Measurements from ENCODE around the gene LRRC61. TPM values are rescaled to one million over a fixed set of nuclear protein-coding genes. Genes with fewer than 3 reads are reported as not detected.
A peak's percentile ranks its signal among the peaks of the same experiment; 100 is the strongest.

The LRRC61 gene
- total and polyA plus RNA-seq, 2 of the 13 experiments (the other 11 are each of a cell fraction or from before 2014, with no cell fraction given) = 33.0 to 34.8 TPM

- TF ChIP-seq EED (CRISPR knock-in tag; IDR thresholded peaks at IDR 0.05) = peak; percentile 79
- peak; percentile 58; the same call in 1 of the 2 replicates for TF ChIP-seq SAFB2 (CRISPR knock-in tag; IDR thresholded peaks at IDR 0.05; ENCODE audit: borderline replicate concordance, low read depth)
- peak; percentile 53 for TF ChIP-seq ZNF616 (CRISPR knock-in tag; IDR thresholded peaks at IDR 0.05; ENCODE audit: low read depth)
- no peak for TF ChIP-seq THYN1 (CRISPR knock-in tag; IDR thresholded peaks at IDR 0.05; ENCODE audit: borderline replicate concordance, low read depth)
- TF ChIP-seq ZNF138 (CRISPR knock-in tag; IDR thresholded peaks at IDR 0.05; ENCODE audit: low read depth) = peak; percentile 69; the same call in 1 of the 2 replicates
- TF ChIP-seq BRCA1 (CRISPR knock-in tag; IDR thresholded peaks at IDR 0.05) = peak; percentile 39; the same call in 1 of the 2 replicates
- TF ChIP-seq ZFP36L2 (CRISPR knock-in tag; IDR thresholded peaks at IDR 0.05) = no peak; the same call in 1 of the 2 replicates
- peak; percentile 31 for TF ChIP-seq CEBPG (CRISPR knock-in tag; IDR thresholded peaks at IDR 0.05)
- peak; percentile 62 for TF ChIP-seq TFDP1 (CRISPR knock-in tag; IDR thresholded peaks at IDR 0.05; ENCODE audit: borderline replicate concordance)
- TF ChIP-seq ETV5 (CRISPR knock-in tag; IDR thresholded peaks at IDR 0.05; ENCODE audit: borderline replicate concordance) = peak; percentile 100
- TF ChIP-seq CREBL2 (CRISPR knock-in tag; IDR thresholded peaks at IDR 0.05; ENCODE audit: borderline replicate concordance) = peak; percentile 75; the same call in 1 of the 2 replicates
- TF ChIP-seq ZNF101 (CRISPR knock-in tag; IDR thresholded peaks at IDR 0.05; ENCODE audit: borderline replicate concordance, low read depth) = no peak
- TF ChIP-seq ZNF674 (CRISPR knock-in tag; IDR thresholded peaks at IDR 0.05; ENCODE audit: low read depth) = 0 out of 2 replicates have a peak, but pooled peaks have one; percentile 43
- TF ChIP-seq PRDM4 (CRISPR knock-in tag; IDR thresholded peaks at IDR 0.05; ENCODE audit: borderline replicate concordance) = no peak; the same call in 1 of the 2 replicates
- no peak; the same call in 1 of the 2 replicates for TF ChIP-seq RFXANK (CRISPR knock-in tag; IDR thresholded peaks at IDR 0.05)
- no peak for TF ChIP-seq ZZZ3 (CRISPR knock-in tag; IDR thresholded peaks at IDR 0.05; ENCODE audit: borderline replicate concordance)
- 0 out of 2 replicates have a peak, but pooled peaks have one; percentile 73 for TF ChIP-seq ZNF737 (CRISPR knock-in tag; IDR thresholded peaks at IDR 0.05; ENCODE audit: borderline replicate concordance)
- no peak for TF ChIP-seq ZBTB1 (CRISPR knock-in tag; IDR thresholded peaks at IDR 0.05; ENCODE audit: borderline replicate concordance)
- TF ChIP-seq ZNF18 (CRISPR knock-in tag; IDR thresholded peaks at IDR 0.05; ENCODE audit: insufficient replicate concordance) = peak; percentile 41
- TF ChIP-seq RELA (CRISPR knock-in tag; IDR thresholded peaks at IDR 0.05) = 0 out of 2 replicates have a peak, but pooled peaks have one; percentile 62
- no peak for TF ChIP-seq ZNF207 (IDR thresholded peaks at IDR 0.05; ENCODE audit: borderline replicate concordance)
- TF ChIP-seq CREB1 (IDR thresholded peaks at IDR 0.05) = peak; percentile 30; the same call in 1 of the 2 replicates
- TF ChIP-seq CREB1 (CRISPR knock-in tag; IDR thresholded peaks at IDR 0.05) = 0 out of 2 replicates have a peak, but pooled peaks have one; percentile 36
- no peak for TF ChIP-seq ZNF570 (CRISPR knock-in tag; IDR thresholded peaks at IDR 0.05; ENCODE audit: borderline replicate concordance)
These were observed at the start of gene LRRC61, which contains the start of gene ACTR3C (continued) for GRCh38 chr7:150322833-150323681.

Measured in HepG2 (cell line).